NOMO-1 treated with dmso at 0.1 percent for 144 hours (cell line): ENCODE results near the gene MEOX2.

Source experiments
- DNase-seq: peaks from one replicate; lab custom pipeline; 2025; ENCODE audit not compliant: unreplicated experiment; lab: John Stamatoyannopoulos, UW

The MEOX2 gene

DNA sequence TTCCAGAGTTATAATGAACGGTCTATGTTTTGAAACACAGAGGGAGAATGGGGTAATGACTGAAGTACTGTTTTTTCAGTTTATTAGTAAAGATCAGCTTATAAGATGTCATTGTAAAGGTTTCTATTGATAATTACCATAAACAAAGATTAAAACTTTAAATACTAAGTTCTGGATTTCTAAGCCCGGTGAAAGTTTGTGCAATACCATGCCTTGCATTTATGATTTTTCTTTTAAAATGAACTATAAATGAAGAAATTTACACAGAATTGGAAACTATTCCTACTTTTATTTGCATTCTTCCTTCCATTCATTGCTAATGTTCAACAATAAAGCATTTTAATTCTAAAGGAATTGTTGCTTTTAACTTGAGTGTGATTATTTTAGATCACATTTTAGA is 4.9 kb downstream of the MEOX2 start:
- no peak for DNase-seq

DNA sequence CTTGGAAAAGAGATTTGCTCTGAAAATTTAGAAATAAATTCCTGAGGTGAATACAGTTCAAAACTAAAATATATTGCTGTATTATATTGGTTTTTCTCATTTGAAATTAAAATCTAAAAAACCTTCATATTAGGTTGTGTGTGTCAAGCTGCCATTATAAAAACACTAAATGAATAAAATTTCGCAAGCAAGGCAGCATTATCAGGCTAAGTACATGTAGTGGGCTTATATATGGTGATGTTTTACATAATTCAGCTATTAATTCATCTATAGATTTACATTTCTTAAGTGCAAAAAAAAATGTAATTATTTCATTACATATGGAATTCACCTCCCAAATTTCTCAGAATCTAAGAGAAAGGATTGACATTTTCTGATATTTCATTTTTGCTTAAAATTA is 5.3 kb downstream of the MEOX2 start:
- no peak for DNase-seq

DNA sequence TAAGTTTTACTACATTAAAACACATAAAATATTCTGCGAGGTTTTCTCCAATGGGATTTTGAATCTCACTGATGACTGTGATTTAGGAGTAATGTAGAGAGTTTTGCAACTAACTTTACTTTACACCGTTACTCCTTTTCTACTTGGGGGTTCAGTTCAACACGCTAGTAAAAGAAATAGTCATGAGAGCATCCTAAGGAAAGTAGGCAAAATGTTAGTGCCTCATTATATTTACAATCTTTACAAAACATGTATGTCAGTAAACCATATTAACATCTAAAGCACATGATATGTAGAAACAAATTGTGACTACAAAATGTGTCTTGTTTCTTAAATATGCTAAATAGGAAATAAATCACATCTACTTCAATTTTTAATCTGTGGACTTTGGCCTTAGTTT is 6.0 kb downstream of the MEOX2 start:
- no peak for DNase-seq

DNA sequence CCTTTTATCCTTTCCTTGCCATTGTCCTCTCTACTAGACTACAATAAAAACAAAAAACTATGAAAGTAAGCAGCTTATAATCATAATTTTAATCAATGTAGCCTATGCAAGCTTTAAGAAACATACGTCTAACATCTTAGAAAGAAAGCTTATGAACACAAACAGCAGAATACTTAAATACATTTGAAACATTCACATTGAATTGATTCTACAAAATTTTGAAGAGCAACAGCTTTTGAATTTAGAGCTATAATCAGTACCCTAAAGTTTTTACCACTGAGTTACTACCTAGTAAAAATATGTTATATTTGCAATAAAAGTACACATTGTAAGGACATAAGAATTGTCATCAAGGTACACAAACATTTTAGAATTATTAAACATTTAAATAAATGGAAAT is 7.2 kb downstream of the MEOX2 start:
- no peak for DNase-seq

DNA sequence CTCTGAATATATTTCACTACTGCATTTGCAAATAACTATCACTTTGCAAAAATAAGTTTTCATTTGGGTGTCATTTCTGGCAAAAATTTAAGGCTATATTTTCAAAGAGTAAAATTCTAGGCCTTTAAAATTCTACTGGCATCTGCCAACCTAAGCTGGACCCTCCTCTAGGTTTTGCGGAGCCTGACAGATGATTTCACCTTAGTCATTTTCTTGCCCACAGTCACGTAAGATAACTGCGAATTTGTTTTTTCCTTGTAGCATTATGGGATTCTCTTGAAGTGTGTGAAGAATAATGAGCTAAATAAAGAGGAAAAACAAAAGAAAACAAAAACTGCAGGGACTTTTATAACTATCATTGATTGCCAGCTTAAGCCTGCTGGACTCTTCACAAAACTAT is 7.8 kb downstream of the MEOX2 start:
- no peak for DNase-seq

DNA sequence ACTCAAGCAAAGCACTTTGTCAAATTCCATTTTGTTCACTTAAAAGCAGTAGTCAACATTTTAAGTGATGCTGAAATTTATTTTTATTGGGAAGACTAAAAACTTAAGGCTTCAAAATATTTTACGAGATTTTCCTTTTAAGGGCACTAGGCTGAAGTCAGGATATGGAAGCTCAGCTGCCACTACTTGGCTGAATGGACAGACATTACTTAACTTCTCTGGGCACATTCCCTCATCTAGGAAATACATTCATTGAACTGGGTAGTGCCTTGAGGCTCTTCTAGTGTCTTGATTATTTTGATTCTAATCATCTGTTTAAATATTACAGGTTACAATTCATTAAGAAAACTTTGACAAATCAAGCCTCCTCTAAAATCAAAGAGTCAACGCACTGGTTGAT is 11.1 kb downstream of the MEOX2 start:
- DNase-seq: no peak

DNA sequence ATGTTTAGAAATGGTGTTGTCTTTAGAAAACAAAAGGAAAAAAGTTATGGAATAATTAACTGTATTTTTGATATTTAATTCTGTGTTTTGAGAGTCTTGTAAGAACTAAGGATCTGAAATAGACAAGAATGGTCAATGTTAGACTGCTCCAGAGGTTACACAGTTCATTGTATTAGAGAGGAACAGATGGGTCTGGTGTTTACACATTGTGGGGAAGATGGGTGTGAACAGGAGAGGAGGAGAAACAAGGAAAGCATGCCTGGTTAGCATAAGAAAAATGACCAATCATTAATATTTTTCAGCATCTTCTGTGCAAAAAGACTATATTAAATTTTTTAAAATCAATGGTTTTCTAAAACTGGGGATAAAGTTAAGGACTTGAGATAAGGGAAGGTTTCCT is 11.9 kb downstream of the MEOX2 start:
- no peak for DNase-seq

DNA sequence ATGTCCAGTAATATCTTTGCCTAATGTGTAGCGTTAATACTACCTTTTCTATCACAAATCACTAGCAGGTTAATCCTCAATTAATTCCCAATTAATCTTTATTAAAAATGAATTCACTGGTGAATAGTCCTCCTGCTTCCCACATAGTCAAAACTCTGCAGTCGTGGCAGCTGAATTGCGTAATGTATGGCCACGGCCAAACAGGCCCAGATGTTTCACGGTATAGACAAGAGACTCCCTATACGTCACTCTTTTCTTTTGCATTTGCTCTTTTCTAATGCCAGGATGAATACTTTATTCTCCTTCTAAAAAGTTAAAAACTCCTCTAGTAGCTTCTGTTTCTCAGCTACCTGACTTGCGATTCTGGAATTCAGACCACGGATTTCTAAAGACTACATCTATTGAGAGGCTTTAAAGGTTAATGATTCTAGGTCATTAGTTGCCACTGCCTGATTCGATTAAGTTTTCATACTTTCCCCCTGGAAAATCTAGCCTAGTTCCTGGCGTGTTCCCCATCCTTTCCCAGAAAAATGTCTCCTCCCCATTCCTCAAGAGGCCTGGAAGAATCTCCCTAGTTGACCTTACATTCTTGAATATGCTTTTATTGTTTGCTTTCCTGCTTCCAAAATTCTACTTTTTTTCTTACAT is 16.9 kb downstream of the MEOX2 start:
- DNase-seq: no peak

DNA sequence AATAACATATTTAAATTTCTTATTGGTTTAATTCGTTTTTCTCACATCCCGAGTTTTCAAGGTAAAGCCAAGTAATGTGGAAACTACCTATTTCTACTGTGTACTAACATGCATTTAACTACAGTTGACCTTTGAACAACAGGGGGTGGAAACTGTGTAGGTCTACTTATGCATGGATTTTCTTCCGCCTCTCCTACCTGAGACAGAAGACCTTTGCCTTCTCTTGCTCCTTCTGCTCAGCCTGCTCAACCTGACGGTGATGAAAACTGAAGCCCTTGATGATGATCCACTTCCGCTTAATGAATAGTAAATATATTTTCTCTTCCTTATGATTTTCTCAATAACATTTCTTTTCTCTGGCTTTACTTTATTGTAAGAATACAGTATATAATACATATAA is 18.5 kb downstream of the MEOX2 start:
- no peak for DNase-seq

DNA sequence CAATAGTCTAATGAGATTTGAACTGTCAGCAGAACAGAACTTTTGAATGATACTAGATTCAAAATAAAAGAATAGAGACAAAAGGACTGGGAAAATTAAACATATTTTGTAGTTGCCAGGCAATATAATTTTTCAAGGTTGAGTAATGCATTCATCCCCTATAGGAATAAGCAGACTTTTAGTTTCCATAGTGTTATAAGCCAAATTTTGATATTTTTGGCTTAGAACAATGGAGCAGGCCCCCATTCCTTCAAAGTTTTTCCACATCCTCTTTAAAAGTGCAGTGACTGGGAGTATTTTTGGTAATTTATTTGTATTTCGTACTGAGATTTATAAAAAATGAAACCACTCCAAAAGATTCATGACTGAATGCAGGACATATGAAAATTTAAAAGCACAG is 24.0 kb downstream of the MEOX2 start:
- no peak for DNase-seq

DNA sequence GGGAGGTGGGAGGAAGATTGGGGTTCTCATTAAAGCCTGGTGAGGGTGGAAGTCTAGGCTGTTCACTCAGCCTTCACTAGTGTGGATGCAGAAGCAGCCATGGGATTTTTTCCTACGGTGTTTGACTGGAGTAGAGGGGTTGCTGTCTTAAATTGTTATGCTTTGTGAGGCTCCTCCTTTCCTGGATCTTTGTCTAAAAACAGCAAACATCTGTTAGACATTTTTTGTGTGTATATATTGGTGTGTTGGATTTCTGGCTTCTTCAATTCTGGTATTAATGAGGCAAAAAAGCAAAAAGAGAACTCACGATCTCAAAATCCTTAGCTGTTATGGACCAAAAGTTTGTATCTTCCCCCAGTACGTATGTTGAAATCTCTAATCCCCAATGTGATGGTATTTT is 28.2 kb downstream of the MEOX2 start:
- no peak for DNase-seq

DNA sequence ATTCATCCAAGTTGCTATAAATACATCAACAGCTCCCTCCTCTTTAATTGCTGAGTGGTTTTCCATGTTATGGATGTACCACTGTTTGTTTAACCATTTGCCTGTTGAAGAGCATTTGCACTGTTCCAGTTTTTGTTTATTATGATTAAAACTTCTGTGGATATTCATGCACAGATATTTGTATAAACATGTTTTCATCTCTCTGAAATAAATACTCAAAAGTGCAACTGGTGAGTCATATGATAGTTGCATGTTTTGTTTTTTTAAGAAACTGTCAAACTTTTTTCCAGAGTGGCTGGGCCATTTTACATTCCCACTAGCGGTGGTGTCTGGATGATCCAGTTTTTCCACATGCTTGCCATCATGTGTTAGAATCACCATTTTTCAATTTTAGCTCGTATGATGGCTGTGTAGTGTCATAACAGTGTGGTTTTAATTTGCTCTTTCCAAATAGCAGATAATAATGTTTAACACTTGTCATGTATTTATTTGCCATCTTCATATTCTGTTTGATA is 33.6 kb downstream of the MEOX2 start:
- no peak for DNase-seq

DNA sequence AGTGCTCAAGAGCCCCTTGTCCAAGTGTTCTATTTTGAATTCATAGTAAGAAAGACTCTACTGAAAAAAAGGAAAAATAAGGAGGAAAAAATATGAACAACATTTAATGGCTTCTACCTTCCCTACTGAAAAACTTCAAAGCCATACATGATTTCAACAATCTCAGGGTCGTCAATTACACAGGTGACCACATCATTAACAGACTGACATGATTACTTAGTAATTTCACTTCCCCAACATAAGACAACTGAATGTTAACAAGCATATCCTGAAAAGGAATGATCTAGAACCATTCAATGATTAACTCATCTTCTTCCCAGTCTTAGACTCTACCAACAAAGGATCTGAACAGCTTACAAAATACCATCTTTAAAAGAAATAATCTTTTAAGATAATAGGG is 34.8 kb downstream of the MEOX2 start:
- no peak for DNase-seq

DNA sequence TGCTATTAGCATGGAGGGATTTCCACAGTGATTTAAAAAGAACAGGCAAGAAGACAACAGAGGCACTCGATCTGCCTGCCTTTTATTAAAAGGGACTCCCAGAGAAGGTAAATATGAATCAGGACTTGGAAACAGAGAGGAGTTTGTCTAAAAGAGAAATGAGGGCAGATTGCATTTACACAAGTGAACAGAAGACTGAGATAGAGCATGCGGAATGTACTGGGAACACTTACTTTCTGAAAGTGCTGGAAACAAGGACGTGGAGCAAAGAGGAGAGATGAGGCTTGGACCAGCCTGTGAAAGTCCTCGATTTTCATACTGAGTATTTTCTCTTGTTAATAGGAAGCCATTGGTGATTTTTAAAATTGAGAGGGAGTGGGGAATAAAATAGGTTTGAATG is 35.7 kb downstream of the MEOX2 start:
- no peak for DNase-seq

DNA sequence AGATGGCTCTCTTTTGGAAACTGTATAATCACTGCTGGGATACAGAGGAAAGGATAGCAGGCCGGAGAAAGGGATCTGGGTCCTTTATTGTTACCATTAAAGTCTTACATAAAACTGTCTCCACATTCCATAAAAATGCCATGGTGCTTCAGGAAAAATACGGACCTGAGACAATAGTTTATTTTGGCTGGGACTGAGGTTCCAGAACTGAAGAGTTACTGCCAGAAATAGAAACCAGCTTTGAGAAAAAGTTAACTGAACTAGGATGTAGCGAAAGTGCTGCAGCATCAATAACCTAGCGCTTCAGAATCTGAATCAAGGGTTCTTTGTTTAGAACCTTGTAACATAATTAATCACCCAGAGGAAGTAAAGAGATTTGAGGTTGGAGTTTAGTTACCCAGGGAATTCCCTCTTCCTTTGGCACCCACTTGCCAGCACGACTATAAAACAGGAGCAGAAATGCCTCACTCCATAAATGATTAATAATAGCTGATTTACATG is 38.0 kb downstream of the MEOX2 start:
- no peak for DNase-seq

DNA sequence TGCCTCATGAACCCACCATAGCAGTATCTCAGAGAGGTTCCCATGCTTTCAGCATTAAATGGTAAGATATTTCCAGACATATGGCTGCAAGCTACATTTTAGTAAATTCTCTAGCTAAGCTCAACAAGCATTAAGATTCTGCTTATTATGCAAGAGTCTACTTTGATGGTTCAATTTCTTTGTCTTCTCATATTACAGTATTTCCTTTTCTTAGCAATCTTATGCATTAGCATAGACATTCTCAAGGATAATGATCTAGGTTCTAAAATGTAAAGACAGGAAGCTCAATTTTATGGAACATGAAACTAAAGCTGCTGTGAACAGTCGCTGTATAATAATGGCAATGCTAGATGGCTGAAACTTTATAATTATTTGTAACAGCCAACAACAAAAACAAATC is 39.2 kb downstream of the MEOX2 start:
- no peak for DNase-seq

DNA sequence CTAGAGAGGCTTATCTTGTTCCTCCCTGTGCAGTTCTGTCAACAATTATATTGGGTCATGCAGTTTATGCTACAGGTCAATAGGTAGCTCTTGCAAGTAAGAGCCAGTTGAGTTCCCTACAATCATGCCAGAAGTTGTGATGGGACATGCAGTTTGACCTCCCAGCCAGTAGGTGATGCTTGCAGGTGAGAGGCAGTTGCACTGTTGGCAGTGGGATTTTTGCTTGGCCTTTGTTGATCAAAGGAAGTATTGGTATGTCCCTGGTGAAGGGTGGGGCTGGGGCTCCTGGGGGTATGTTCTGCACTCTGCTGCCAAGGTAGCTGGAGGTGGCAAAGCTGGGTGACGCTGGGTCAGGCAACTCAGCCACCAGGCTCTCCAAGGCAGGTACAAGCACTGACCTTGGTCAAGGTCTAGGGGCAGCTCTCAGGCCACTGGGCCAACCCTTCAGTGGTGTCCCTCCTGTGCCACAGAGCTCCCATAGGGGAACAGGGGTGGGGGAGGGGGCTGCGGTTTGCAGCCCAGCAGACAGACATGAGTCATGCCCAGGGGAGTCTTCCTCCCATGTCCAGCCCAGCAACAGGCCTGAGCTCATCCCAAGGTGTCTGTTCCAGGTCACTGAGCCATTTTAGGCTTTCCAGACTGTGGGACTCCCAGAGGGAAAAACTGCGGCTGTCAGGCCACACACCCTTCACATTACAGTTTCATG is 43.3 kb downstream of the MEOX2 start:
- DNase-seq: no peak

DNA sequence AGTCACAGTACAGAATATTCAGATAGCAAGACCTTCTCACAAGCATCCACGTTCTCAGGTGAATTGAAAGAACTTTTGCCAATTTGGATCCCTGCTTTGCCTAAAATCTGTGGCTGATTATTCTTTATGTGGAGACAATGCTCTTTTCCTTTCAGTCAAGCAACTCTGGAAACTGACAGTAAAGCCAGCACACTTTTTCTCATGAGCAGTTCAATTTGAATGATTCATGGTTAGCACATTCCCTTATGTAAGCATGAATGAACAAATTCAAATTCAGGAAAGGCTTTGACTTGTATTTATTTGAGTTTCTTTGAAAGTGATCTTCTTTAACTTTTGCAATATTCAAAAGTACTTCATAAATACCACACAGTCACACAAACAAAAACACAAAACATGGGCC is 57.6 kb downstream of the MEOX2 start:
- no peak for DNase-seq

DNA sequence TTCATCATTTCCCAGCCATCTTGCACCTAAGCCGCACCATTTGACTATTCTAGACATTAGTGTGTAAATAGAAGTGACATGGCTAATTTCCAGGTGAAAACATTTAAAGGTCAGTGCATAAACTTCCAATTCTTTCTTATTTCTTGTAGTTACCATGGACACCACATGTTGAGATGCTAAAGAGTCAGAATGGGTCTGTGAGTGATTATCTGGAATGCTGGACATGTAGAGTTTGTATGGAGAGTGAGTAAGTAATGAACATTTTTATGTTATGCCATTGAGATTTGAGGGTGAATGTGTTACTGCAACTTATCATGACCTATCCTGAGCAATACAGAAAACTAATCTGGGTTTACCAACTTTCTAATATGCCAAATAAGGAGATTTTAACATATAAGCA is 60.4 kb downstream of the MEOX2 start:
- DNase-seq: no peak

DNA sequence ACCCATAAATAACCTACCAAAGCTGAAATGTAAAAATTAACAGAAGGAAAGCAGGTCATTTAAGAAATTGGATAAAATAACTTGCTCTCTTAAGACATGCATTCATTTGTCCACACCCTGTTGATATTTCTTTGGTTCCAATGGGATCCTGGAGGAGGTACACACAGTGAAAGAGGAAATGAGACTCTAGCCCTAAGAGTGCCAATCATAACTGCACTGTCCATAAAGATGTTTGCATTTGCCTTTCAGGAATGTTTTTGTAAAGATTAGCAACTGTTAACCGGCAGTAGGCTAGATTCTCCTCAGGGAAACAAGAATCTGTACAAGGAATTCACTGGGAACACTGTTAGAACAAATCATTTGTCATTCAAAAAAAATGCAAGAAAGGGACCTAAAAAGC is 61.0 kb downstream of the MEOX2 start:
- DNase-seq: no peak

DNA sequence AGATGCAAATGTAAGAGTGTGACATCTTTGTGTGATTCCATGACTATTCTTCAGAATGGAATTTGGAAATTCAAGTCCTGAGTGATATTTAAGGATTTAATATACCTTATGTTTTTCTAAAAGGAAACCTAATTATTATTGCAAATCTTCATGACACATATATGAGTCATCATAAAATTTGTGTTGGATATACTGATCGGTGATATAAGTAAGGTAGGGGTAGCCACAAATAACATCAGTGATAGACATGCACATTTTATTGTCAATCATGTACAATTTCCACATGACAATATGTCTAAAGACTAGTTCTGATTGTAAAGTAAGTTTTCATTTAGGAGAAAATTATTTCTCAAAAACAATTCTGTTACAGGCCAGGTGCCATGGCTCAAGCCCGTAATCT is 65.0 kb downstream of the MEOX2 start:
- no peak for DNase-seq

DNA sequence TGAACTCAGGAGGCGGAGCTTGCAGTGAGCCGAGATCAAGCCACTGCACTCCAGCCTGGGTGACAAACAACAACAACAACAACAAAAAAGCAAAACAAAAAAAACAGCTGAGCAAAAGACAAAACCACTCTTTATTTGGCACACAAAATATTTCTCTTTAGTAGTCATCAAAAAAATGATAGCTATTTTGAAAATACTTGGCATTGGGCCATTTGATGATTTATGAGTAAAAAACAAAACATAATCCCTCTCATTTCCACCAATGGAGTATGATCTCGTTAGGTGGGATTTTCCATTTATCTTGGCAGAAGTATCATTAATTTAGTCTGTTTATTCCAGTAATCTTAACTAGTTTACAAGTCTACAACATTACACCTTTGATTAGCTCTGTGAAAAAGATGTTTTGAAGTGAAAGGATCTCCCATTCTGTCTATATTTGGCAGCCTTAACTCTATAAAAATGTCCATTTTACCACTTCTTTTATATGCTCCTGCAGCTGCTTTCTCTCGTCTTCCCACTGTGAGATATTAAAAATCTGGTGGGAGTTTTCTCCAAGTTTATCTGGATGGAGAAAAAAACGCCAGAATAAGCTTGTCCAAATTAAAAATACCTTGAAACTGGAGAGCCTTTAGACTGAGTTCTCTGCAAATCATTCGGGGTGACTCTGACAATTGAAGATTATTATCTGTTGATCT is 65.8 kb downstream of the MEOX2 start:
- no peak for DNase-seq
